Neural progenitor cell (in vitro differentiated cells): Measurements from ENCODE around the gene OPTC.

Experiments
- EZH2 ChIP-seq: fragments of 200-600 bp; sonication (generic); IDR thresholded peaks from 2 replicates; pipeline ENCODE4 v1.6.1; 2017; ENCODE audit warnings: antibody characterized with exemption, mild to moderate bottlenecking, moderate library complexity
- TF ChIP-seq, protein P1 (sequence below): fragments of 200-600 bp; sonication (generic); IDR thresholded peaks from 2 replicates; pipeline ENCODE4 v1.5.1; 2017; ENCODE audit warnings: antibody characterized with exemption, mild to moderate bottlenecking

DNA sequence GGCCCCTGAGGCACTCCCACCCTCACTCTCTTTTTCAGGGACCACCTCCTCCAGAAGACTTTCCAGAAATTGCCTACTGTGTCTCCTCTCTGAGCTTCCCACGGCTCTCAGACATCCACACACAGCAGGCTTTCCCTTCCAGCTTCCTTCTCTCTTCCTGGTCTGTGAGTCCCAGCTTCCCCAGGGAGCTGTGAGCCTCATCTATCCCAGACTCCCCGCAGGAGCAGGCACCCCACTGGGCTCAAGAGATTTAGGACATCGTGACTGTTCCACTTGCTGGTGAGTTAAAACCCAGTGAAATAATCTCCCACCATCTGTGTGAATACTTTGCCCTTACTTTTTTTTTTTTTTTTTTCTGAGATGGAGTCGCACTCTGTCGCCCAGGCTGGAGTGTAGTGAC, 40.3 kb upstream of the OPTC start:
- TF ChIP-seq, protein P1, sequence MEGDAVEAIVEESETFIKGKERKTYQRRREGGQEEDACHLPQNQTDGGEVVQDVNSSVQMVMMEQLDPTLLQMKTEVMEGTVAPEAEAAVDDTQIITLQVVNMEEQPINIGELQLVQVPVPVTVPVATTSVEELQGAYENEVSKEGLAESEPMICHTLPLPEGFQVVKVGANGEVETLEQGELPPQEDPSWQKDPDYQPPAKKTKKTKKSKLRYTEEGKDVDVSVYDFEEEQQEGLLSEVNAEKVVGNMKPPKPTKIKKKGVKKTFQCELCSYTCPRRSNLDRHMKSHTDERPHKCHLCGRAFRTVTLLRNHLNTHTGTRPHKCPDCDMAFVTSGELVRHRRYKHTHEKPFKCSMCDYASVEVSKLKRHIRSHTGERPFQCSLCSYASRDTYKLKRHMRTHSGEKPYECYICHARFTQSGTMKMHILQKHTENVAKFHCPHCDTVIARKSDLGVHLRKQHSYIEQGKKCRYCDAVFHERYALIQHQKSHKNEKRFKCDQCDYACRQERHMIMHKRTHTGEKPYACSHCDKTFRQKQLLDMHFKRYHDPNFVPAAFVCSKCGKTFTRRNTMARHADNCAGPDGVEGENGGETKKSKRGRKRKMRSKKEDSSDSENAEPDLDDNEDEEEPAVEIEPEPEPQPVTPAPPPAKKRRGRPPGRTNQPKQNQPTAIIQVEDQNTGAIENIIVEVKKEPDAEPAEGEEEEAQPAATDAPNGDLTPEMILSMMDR, result no peak
- TF ChIP-seq EZH2, result no peak
